ENCODE results near the gene SGSM2. TPM values are rescaled to one million over a fixed set of nuclear protein-coding genes. Genes with fewer than 3 reads are reported as not detected.

SGSM2 gene
- total RNA-seq, 1 experiment from 2014 or later: 26.5 TPM

DNA sequence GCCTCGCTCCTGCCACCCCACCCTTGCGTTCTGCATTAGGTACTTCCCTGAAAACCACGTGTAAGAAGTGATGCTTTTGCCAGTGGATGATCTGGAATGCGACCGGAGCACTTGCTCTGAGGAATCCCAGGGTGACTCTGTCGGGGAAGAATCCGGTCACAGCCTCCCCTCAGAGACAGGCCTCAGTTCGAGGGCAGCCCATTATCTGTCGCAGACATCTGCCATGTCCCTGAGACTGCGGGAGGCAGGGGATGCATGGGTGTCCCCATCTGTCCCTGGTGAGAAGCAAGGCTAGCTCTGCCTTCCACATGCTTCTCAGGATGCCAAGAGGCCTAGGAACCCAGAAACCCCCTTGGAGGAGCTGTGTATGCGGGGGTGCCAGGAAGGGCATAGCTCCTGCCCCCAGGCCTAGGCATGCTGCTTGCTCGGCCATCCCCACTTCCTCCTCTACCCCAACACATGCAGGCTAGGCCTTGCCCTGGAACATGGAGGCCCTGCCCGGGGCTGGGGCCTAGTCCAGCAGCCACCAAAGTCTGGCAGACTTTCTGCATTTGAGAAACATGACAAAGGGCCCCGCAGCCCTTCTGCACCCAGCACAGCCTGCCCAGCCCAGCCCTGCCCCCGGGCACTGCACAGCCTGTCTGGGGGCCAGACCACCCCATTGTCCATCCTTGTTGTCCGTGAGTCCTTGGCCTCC lies 43.1 kb downstream of the SGSM2 start:
- H3K36me3 Mint-ChIP-seq (ENCODE audit: insufficient read depth, unreplicated experiment): peaks cover 80% of the 10 kb centered on the region
- intact Hi-C loops (cut with micrococcal nuclease): no loop called here
- ChIA-PET CTCF (interaction anchor here (0.7 to 13.6 kb wide), 4 partner anchors 11 to 52 kb away, joined by 5 to 309 read pairs (median 35); no protein-coding TSS in a partner anchor), POLR2A (interaction anchor here (0.6 to 4.5 kb wide), 3 partner anchors 33 to 413 kb away, joined by 3 to 61 read pairs (median 5); no protein-coding TSS in a partner anchor)
- no peak overlapping the region for H3K27ac Mint-ChIP-seq (ENCODE audit: low read depth, unreplicated experiment)
- no peak for DNase-seq (ENCODE audit: unreplicated experiment)
- no peaks in the 10 kb centered on the region for H3K4me1 Mint-ChIP-seq (ENCODE audit: insufficient read depth, unreplicated experiment)
- TF ChIP-seq, protein P1, sequence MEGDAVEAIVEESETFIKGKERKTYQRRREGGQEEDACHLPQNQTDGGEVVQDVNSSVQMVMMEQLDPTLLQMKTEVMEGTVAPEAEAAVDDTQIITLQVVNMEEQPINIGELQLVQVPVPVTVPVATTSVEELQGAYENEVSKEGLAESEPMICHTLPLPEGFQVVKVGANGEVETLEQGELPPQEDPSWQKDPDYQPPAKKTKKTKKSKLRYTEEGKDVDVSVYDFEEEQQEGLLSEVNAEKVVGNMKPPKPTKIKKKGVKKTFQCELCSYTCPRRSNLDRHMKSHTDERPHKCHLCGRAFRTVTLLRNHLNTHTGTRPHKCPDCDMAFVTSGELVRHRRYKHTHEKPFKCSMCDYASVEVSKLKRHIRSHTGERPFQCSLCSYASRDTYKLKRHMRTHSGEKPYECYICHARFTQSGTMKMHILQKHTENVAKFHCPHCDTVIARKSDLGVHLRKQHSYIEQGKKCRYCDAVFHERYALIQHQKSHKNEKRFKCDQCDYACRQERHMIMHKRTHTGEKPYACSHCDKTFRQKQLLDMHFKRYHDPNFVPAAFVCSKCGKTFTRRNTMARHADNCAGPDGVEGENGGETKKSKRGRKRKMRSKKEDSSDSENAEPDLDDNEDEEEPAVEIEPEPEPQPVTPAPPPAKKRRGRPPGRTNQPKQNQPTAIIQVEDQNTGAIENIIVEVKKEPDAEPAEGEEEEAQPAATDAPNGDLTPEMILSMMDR (IDR thresholded peaks at IDR 0.05; ENCODE audit: unreplicated experiment): no peak
- no peaks in the 10 kb centered on the region for H3K27me3 Mint-ChIP-seq (ENCODE audit: insufficient read depth, unreplicated experiment)
- BruUV-seq (replicated peaks): no TSS peak
- H3K9me3 Mint-ChIP-seq (ENCODE audit: unreplicated experiment): no peaks in the 10 kb centered on the region
- H3K4me3 Mint-ChIP-seq (ENCODE audit: unreplicated experiment): no peak overlapping the region

DNA sequence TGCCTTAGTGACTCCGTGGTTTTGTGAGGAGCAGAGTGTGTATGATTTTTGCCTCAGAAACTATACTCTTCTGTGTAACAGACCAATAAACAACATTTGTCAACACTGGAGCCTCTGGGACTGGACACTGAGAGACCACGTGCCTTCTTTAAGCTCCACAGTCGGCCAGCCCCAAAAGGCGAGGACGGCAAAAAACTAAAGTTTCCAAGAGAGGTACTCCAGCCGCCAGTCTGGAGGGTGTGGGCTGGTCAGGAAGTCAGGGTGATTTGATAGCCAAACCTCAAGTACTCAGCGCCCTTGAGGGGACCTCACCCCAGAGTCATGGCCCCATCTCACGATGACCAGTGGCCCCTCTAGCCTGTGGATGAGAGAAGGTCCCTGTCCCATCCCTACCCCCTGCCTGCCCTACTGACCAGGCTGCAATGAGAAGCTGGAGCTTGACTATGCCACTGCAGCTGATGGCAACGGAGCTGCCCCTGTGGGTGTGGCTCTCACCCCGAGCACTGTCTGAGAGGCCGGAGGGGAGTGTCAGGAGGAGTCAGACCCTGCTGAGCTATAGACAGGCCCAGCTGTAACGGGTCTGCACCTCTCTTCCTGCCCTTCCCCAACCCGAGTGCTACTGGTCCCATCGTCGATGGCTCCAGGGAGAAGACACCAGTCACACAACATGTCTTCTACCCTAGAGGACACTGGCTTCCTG lies 43.8 kb downstream of the SGSM2 start:
- CTCF ChIA-PET: interaction anchor here (0.6 to 13.6 kb wide), 11 partner anchors 11 to 1464 kb away, joined by 3 to 309 read pairs (median 8); no protein-coding TSS in a partner anchor
- H3K4me1 Mint-ChIP-seq (ENCODE audit: insufficient read depth, unreplicated experiment): no peaks in the 10 kb centered on the region
- intact Hi-C loops (cut with micrococcal nuclease): no loop called here
- DNase-seq (ENCODE audit: unreplicated experiment): no peak
- POLR2A ChIA-PET: interaction anchor here (0.7 to 4.5 kb wide), 9 partner anchors 12 to 227 kb away, joined by 3 to 61 read pairs (median 4); no protein-coding TSS in a partner anchor
- H3K9me3 Mint-ChIP-seq (ENCODE audit: unreplicated experiment): no peaks in the 10 kb centered on the region
- no peak overlapping the region for H3K27ac Mint-ChIP-seq (ENCODE audit: low read depth, unreplicated experiment)
- no TSS peak for BruUV-seq (replicated peaks)
- TF ChIP-seq, protein P1 (IDR thresholded peaks at IDR 0.05; ENCODE audit: unreplicated experiment): no peak
- no peaks in the 10 kb centered on the region for H3K27me3 Mint-ChIP-seq (ENCODE audit: insufficient read depth, unreplicated experiment)
- no peak overlapping the region for H3K4me3 Mint-ChIP-seq (ENCODE audit: unreplicated experiment)
- peaks cover 83% of the 10 kb centered on the region for H3K36me3 Mint-ChIP-seq (ENCODE audit: insufficient read depth, unreplicated experiment)

DNA sequence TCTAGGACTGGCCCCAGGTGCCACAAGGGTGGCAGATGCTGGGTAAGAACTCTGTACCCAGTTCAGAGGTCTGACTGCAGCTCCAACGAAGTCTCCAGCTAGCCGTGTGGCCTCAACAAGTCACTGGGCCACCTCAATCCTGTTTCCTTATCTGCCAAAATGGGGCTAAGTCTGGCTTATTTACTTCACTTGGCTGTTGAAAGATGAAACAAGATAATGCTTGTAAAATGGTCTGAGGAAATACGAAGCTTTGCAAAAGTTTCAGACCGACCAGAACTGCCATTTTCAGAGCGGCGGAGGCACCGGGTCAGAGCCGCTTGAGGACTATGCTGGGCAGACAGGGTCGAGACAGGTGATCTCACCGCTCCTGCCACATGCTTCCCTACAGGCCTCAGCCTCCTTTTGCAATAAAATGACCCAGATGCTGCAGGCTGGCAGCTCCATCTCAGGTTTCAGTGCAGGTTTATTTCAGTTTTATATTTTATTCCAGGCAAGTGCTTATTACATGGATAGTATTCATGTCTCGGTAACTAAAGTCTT lies 46.4 kb downstream of the SGSM2 start:
- Mint-ChIP-seq H3K36me3 (ENCODE audit: insufficient read depth, unreplicated experiment) (peaks cover 71% of the 10 kb centered on the region), H3K27ac (ENCODE audit: low read depth, unreplicated experiment) (no peak overlapping the region), H3K9me3 (ENCODE audit: unreplicated experiment) (no peaks in the 10 kb centered on the region), H3K4me3 (ENCODE audit: unreplicated experiment) (no peak overlapping the region), H3K4me1 (ENCODE audit: insufficient read depth, unreplicated experiment) (no peaks in the 10 kb centered on the region), H3K27me3 (ENCODE audit: insufficient read depth, unreplicated experiment) (no peaks in the 10 kb centered on the region)
- POLR2A ChIA-PET: interaction anchor here (1.3 to 4.5 kb wide), 11 partner anchors 9 to 47 kb away, joined by 4 to 61 read pairs (median 10); partner anchors contain the start of gene TSR1
- TF ChIP-seq, protein P1 (IDR thresholded peaks at IDR 0.05; ENCODE audit: unreplicated experiment): no peak
- BruUV-seq (replicated peaks): no TSS peak
- CTCF ChIA-PET: interaction anchor here (0.5 to 13.6 kb wide), 13 partner anchors 9 to 1474 kb away, joined by 3 to 309 read pairs (median 8); no protein-coding TSS in a partner anchor
- DNase-seq (ENCODE audit: unreplicated experiment): no peak
- intact Hi-C loops (cut with micrococcal nuclease): no loop called here

Data from MCF 10A (cell line).